ENCODE results near the gene TNFRSF8. TPM values are rescaled to one million over a fixed set of nuclear protein-coding genes. Genes with fewer than 3 reads are reported as not detected.

The TNFRSF8 gene
- total RNA-seq, 1 experiment from 2014 or later = 20.8 TPM

DNA sequence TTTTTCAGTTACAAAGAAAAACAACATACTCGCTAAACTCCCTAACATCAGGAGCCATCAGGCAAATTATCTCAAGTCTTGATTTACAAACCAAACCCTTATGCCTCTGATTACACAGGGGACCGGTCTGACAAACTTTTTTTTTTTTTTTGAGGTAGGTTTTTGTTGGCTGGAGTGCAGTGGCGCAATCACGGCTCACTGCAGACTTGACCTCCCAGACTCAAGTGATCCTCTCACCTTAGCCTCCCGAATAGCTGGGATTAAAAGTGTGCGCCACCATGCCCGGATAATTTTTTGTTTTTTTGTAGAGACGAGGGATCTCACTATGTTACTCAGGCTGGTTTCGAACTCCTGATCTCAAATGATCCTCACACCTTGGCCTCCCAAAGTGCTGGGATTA is 47.6 kb upstream of the TNFRSF8 start (continued):
- TF ChIP-seq, protein P1, sequence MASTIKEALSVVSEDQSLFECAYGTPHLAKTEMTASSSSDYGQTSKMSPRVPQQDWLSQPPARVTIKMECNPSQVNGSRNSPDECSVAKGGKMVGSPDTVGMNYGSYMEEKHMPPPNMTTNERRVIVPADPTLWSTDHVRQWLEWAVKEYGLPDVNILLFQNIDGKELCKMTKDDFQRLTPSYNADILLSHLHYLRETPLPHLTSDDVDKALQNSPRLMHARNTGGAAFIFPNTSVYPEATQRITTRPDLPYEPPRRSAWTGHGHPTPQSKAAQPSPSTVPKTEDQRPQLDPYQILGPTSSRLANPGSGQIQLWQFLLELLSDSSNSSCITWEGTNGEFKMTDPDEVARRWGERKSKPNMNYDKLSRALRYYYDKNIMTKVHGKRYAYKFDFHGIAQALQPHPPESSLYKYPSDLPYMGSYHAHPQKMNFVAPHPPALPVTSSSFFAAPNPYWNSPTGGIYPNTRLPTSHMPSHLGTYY (CRISPR knock-in tag; IDR thresholded peaks at IDR 0.05) = no peak

DNA sequence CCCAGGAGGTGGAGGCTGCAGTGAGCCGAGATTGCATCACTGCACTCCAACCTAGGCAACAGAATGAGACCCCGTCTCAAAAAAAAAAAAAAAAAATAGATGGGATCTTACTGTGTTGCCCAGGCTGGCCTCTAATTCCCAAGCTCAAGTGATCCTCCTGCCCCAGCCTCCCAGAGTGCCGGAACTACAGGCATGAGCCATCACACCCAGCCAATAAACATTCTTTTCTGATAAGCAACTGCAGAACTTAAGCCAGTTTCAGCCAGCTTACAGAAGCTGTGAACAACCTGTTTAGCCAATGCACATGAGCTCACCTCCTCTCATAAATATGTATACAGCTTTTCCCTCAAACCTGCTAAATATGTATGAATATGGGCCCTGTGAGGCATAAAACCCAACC is 46.9 kb upstream of the TNFRSF8 start:
- Mint-ChIP-seq H3K9me3 (no peaks in the 10 kb centered on the region), H3K36me3 (peaks cover 7% of the 10 kb centered on the region), H3K27ac (0 out of 2 replicates have a peak overlapping the region, but pooled peaks have one; percentile 6), H3K27me3 (ENCODE audit: low read depth) (no peaks in the 10 kb centered on the region; the same call in 1 of the 2 replicates), H3K4me3 (no peak overlapping the region), H3K4me1 (peaks cover 11% of the 10 kb centered on the region)
- TF ChIP-seq, protein P2, sequence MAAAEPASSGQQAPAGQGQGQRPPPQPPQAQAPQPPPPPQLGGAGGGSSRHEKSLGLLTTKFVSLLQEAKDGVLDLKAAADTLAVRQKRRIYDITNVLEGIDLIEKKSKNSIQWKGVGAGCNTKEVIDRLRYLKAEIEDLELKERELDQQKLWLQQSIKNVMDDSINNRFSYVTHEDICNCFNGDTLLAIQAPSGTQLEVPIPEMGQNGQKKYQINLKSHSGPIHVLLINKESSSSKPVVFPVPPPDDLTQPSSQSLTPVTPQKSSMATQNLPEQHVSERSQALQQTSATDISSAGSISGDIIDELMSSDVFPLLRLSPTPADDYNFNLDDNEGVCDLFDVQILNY (CRISPR knock-in tag; IDR thresholded peaks at IDR 0.05) = no peak
- TF ChIP-seq MXD4 (CRISPR knock-in tag; IDR thresholded peaks at IDR 0.05; ENCODE audit: borderline replicate concordance) (no peak), SOX15 (CRISPR knock-in tag; IDR thresholded peaks at IDR 0.05) (no peak), FOXJ3 (CRISPR knock-in tag; IDR thresholded peaks at IDR 0.05; ENCODE audit: borderline replicate concordance) (no peak), JAZF1 (CRISPR knock-in tag; IDR thresholded peaks at IDR 0.05) (no peak), ZNF219 (CRISPR knock-in tag; IDR thresholded peaks at IDR 0.05; ENCODE audit: borderline replicate concordance) (no peak), NR1H2 (CRISPR knock-in tag; IDR thresholded peaks at IDR 0.05) (no peak), ZBTB21 (CRISPR knock-in tag; IDR thresholded peaks at IDR 0.05; ENCODE audit: borderline replicate concordance) (no peak), ZNF263 (CRISPR knock-in tag; IDR thresholded peaks at IDR 0.05; ENCODE audit: low read depth) (no peak), ELF4 (CRISPR knock-in tag; IDR thresholded peaks at IDR 0.05; ENCODE audit: low read depth) (no peak), ETV6 (CRISPR knock-in tag; IDR thresholded peaks at IDR 0.05) (no peak), ATF1 (CRISPR knock-in tag; IDR thresholded peaks at IDR 0.05) (no peak), NR3C1 (CRISPR knock-in tag; conservative IDR thresholded peaks at IDR 0.05; ENCODE audit: low read depth) (no peak), CREB1 (CRISPR knock-in tag; IDR thresholded peaks at IDR 0.05) (no peak)
- TF ChIP-seq, protein P3, sequence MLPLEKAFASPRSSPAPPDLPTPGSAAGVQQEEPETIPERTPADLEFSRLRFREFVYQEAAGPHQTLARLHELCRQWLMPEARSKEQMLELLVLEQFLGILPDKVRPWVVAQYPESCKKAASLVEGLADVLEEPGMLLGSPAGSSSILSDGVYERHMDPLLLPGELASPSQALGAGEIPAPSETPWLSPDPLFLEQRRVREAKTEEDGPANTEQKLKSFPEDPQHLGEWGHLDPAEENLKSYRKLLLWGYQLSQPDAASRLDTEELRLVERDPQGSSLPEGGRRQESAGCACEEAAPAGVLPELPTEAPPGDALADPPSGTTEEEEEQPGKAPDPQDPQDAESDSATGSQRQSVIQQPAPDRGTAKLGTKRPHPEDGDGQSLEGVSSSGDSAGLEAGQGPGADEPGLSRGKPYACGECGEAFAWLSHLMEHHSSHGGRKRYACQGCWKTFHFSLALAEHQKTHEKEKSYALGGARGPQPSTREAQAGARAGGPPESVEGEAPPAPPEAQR (CRISPR knock-in tag; IDR thresholded peaks at IDR 0.05) = no peak
- TF ChIP-seq, protein P4, sequence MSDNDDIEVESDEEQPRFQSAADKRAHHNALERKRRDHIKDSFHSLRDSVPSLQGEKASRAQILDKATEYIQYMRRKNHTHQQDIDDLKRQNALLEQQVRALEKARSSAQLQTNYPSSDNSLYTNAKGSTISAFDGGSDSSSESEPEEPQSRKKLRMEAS (CRISPR knock-in tag; IDR thresholded peaks at IDR 0.05) = no peak
- TF ChIP-seq, protein P5, sequence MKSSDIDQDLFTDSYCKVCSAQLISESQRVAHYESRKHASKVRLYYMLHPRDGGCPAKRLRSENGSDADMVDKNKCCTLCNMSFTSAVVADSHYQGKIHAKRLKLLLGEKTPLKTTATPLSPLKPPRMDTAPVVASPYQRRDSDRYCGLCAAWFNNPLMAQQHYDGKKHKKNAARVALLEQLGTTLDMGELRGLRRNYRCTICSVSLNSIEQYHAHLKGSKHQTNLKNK (CRISPR knock-in tag; IDR thresholded peaks at IDR 0.05) = no peak
- TF ChIP-seq, protein P6, sequence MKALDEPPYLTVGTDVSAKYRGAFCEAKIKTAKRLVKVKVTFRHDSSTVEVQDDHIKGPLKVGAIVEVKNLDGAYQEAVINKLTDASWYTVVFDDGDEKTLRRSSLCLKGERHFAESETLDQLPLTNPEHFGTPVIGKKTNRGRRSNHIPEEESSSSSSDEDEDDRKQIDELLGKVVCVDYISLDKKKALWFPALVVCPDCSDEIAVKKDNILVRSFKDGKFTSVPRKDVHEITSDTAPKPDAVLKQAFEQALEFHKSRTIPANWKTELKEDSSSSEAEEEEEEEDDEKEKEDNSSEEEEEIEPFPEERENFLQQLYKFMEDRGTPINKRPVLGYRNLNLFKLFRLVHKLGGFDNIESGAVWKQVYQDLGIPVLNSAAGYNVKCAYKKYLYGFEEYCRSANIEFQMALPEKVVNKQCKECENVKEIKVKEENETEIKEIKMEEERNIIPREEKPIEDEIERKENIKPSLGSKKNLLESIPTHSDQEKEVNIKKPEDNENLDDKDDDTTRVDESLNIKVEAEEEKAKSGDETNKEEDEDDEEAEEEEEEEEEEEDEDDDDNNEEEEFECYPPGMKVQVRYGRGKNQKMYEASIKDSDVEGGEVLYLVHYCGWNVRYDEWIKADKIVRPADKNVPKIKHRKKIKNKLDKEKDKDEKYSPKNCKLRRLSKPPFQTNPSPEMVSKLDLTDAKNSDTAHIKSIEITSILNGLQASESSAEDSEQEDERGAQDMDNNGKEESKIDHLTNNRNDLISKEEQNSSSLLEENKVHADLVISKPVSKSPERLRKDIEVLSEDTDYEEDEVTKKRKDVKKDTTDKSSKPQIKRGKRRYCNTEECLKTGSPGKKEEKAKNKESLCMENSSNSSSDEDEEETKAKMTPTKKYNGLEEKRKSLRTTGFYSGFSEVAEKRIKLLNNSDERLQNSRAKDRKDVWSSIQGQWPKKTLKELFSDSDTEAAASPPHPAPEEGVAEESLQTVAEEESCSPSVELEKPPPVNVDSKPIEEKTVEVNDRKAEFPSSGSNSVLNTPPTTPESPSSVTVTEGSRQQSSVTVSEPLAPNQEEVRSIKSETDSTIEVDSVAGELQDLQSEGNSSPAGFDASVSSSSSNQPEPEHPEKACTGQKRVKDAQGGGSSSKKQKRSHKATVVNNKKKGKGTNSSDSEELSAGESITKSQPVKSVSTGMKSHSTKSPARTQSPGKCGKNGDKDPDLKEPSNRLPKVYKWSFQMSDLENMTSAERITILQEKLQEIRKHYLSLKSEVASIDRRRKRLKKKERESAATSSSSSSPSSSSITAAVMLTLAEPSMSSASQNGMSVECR (CRISPR knock-in tag; IDR thresholded peaks at IDR 0.05; ENCODE audit: borderline replicate concordance) = no peak
- TF ChIP-seq, protein P7, sequence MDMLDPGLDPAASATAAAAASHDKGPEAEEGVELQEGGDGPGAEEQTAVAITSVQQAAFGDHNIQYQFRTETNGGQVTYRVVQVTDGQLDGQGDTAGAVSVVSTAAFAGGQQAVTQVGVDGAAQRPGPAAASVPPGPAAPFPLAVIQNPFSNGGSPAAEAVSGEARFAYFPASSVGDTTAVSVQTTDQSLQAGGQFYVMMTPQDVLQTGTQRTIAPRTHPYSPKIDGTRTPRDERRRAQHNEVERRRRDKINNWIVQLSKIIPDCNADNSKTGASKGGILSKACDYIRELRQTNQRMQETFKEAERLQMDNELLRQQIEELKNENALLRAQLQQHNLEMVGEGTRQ (CRISPR knock-in tag; IDR thresholded peaks at IDR 0.05) = no peak
- POLR2A ChIA-PET = no interaction called here
- ATAC-seq = no peak
- CTCF ChIA-PET = interaction anchor here (0.6 kb wide), 1 partner anchor 89 kb away, joined by 3 read pairs; no protein-coding TSS in a partner anchor
- DNase-seq (ENCODE audit: low spot score) = no peak
